RWPE2 (cell line): ENCODE results near the gene TP63.
A peak's percentile ranks its signal among the peaks of the same experiment; 100 is the strongest.

Experiments
- ATAC-seq: fragments of 200-7000 bp; cut with Tn5 transposase; 3 replicates; pipeline ENCODE4 v1.9.1; 2021; ENCODE audit warnings: low read depth
- DNase-seq: peaks from one replicate; pipeline ENCODE4 v3.0.0-alpha.2; 2020; ENCODE audit warnings: low spot score
- H3K27ac ChIP-seq: fragments of 450-650 bp; 2 replicates; pipeline ENCODE4 v1.5.1; 2017; ENCODE audit warnings: mild to moderate bottlenecking; ENCODE audit not compliant: poor library complexity, severe bottlenecking
- H3K27me3 ChIP-seq: fragments of 250-450 bp; sonication (Bioruptor Pico); 2 replicates; pipeline ENCODE4 v1.5.1; 2021; ENCODE audit warnings: mild to moderate bottlenecking, moderate library complexity; ENCODE audit not compliant: insufficient read depth, poor library complexity, severe bottlenecking
- H3K36me3 ChIP-seq: fragments of 250-450 bp; sonication (Bioruptor Pico); 2 replicates; pipeline ENCODE4 v1.5.1; 2020; ENCODE audit warnings: low read depth, mild to moderate bottlenecking, moderate library complexity
- H3K4me1 ChIP-seq: fragments of 250-450 bp; sonication (Bioruptor Pico); 2 replicates; pipeline ENCODE4 v1.5.1; 2021; ENCODE audit warnings: mild to moderate bottlenecking, moderate library complexity; ENCODE audit not compliant: insufficient read depth, poor library complexity, severe bottlenecking
- H3K4me3 ChIP-seq: fragments of 250-450 bp; sonication (Bioruptor Pico); 2 replicates; pipeline ENCODE4 v1.5.1; 2021; ENCODE audit warnings: mild to moderate bottlenecking, moderate library complexity; ENCODE audit not compliant: severe bottlenecking
- H3K9me3 ChIP-seq: fragments of 250-450 bp; sonication (Bioruptor Pico); 2 replicates; pipeline ENCODE4 v1.5.1; 2021; ENCODE audit warnings: mild to moderate bottlenecking, moderate library complexity; ENCODE audit not compliant: severe bottlenecking
- TF ChIP-seq, protein P1 (sequence below): fragments of 450-650 bp; IDR thresholded peaks from one replicate; pipeline ENCODE4 v1.5.1; 2017; ENCODE audit warnings: mild to moderate bottlenecking, moderate library complexity; ENCODE audit not compliant: poor library complexity, severe bottlenecking

Gene TP63

DNA sequence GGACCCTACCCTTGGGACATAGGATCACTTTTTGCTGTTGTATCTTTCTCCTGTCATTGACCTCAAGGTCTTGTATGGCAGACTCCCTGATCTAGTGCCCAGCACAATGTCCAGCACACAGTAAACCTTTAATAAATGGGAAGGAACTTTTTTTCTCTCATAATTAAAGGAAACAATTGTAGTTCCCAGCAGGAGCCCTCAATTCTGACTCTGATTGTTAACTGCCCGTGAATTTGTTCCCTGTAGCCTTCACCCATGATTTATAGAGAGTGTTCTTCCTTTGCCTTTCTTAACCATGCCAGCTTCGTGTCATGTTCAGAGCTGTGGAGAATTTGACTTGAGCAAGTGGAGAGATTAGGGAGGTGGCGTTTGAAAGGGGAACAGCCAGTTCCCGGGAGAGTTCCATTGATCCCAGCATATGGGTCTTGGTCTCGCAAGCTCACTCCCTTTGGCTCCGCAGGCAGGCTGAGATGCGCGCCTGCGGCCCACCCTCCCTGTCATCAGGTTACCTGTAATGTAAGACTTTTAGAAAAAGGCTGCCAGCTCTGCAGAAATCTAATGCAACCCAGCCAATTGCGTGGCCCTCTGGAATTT lies 182.6 kb downstream of the TP63 start:
- Histone ChIP-seq H3K36me3 (peaks cover 94% of the 10 kb centered on the region), H3K9me3 (no peaks in the 10 kb centered on the region), H3K4me3 (no peak overlapping the region), H3K27me3 (no peaks in the 10 kb centered on the region), H3K27ac (no peak overlapping the region), H3K4me1 (peaks cover 19% of the 10 kb centered on the region)
- TF ChIP-seq, protein P1, sequence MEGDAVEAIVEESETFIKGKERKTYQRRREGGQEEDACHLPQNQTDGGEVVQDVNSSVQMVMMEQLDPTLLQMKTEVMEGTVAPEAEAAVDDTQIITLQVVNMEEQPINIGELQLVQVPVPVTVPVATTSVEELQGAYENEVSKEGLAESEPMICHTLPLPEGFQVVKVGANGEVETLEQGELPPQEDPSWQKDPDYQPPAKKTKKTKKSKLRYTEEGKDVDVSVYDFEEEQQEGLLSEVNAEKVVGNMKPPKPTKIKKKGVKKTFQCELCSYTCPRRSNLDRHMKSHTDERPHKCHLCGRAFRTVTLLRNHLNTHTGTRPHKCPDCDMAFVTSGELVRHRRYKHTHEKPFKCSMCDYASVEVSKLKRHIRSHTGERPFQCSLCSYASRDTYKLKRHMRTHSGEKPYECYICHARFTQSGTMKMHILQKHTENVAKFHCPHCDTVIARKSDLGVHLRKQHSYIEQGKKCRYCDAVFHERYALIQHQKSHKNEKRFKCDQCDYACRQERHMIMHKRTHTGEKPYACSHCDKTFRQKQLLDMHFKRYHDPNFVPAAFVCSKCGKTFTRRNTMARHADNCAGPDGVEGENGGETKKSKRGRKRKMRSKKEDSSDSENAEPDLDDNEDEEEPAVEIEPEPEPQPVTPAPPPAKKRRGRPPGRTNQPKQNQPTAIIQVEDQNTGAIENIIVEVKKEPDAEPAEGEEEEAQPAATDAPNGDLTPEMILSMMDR: no peak
- DNase-seq (no peak), ATAC-seq (no peak)

DNA sequence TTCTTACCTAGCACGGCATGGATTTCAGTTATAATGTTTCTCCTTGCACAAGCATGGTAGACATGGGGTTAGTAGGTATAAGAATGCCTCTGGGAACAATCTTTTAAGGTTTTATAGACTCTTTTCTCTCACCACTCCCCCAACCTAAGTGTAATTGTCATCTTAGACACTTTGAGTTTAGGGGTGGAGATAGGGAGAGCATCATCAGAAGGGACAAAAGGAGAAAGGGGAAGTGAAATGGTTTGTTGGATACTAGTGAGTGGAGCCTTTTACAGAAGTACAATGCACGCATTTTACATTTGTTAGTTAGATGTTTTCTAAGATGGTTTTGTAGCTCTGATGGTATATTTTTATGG lies 189.2 kb downstream of the TP63 start:
- ATAC-seq (no peak; the same call in 2 of the 3 replicates), DNase-seq (no peak)
- Histone ChIP-seq H3K27me3 (no peaks in the 10 kb centered on the region), H3K27ac (peak overlapping the region; percentile 98), H3K4me1 (peaks cover 66% of the 10 kb centered on the region), H3K36me3 (peaks cover 57% of the 10 kb centered on the region), H3K9me3 (no peaks in the 10 kb centered on the region), H3K4me3 (no peak overlapping the region)
- TF ChIP-seq, protein P1: no peak

DNA sequence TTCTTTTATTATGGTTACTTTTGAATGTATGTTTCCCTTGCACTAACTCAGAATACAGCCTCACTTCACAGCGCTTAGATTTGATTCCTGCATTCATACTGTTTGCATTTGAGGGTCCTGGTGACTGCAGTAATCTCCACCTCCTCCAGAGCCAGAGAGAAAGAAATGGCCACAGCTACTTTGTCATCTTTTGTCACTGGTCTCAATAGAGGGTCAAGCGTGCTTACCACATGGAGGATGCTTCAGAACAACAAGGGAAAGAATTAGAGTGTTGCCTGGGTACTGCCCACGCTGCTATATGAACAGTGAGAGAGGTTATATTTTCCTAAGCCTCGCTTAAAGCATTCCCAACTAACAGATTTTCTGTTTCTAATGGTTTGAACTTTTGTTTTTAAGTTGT lies 190.1 kb downstream of the TP63 start:
- H3K4me1 ChIP-seq: peaks cover 75% of the 10 kb centered on the region
- H3K27me3 ChIP-seq: no peaks in the 10 kb centered on the region
- ATAC-seq: no peak
- no peak for DNase-seq
- peaks cover 57% of the 10 kb centered on the region for H3K36me3 ChIP-seq
- H3K9me3 ChIP-seq: no peaks in the 10 kb centered on the region
- H3K4me3 ChIP-seq: no peak overlapping the region
- H3K27ac ChIP-seq: peak overlapping the region; percentile 98
- TF ChIP-seq, protein P1: no peak

DNA sequence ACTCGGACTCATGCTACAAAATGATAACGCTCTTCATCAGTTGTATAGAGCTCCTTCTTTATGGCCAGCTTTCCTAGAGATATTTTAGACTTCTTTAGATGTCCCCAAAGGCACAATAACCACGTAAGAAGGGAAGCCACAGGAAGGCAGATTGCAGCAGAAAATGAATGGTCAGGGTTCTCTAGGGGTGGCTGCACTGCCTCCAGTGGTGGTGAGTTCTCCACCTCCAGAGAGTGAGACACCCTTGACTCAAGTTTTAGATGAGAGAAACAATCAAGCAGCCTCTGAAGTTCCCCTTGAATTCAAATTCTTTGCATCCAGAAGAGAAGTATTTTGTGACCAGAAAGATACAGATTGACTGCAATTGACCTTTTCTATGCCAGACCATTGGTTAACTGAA lies 191.5 kb downstream of the TP63 start:
- ATAC-seq (no peak), DNase-seq (no peak)
- peaks cover 54% of the 10 kb centered on the region for H3K36me3 ChIP-seq
- H3K27ac ChIP-seq: peak overlapping the region; percentile 98
- H3K9me3 ChIP-seq: no peaks in the 10 kb centered on the region
- TF ChIP-seq, protein P1: no peak
- no peaks in the 10 kb centered on the region for H3K27me3 ChIP-seq
- peaks cover 78% of the 10 kb centered on the region for H3K4me1 ChIP-seq
- H3K4me3 ChIP-seq: no peak overlapping the region

DNA sequence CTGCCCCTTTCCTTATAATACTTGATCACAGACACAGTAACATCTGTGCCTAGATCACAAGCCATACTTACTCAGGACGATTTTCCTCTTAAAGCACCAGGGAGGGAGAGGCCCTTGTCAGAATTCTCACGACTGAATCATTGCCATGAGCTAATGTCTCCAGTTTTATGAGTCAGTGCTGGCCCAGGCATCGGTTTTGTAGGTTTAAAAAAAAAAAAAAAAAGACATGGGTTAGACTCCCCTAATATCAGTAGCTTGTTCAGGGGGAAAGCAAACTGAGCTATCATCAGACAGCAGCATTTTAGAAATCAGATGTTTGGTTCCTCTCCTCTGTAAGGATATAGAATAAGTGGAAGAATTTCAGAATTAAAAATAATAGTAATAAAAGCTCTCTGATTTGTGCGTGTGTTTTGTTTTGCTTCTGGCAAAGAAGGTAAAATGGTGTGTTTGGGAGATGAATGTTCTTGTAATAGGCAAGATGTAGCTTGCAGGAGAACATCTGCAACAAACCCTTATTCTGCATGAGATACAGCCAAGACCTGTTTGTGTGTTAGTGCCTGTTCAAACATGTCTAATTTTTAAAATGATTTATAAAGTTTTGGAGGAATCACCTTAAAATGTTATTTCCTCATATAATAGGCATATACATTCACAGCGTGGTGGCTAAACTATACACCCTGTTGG lies 193.6 kb downstream of the TP63 start:
- no peaks in the 10 kb centered on the region for H3K27me3 ChIP-seq
- H3K9me3 ChIP-seq: no peaks in the 10 kb centered on the region
- peaks cover 62% of the 10 kb centered on the region for H3K4me1 ChIP-seq
- peak overlapping the region; percentile 98 for H3K27ac ChIP-seq
- peak; percentile 89 for ATAC-seq
- peaks cover 49% of the 10 kb centered on the region for H3K36me3 ChIP-seq
- peak; percentile 65 for DNase-seq
- peak overlapping the region; percentile 5 for H3K4me3 ChIP-seq
- TF ChIP-seq, protein P1: no peak
